ENCODE data around the gene WBP4. TPM values are rescaled to one million over a fixed set of nuclear protein-coding genes. Genes with fewer than 3 reads are reported as not detected.
"Not testable (repeated sequence)": the region's sequence is repeated elsewhere in the genome, so short reads cannot be mapped to it uniquely, and the experiment has no call there.

Gene WBP4
- total RNA-seq, 1 experiment from 2014 or later = 16.0 TPM

DNA sequence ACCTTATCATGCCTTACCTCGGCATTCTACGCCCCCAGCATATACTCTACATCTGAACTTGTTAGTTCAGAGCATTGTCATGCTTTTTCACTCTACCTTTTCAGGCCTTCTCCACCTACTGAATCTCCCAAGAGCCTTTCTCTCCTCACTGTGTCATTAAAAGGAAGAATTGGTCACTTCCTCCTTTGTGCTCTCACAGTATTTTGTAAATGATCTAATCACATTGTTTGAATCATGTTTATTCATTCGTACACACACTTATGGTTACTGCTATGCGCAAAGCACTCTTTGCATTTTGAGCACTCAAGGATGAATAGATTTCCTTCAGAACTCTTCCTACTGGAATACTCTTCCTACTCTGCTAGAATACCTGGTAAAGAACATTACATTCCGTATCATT, 26.4 kb upstream of the WBP4 start:
- no peak overlapping the region for H3K4me3 Mint-ChIP-seq (ENCODE audit: unreplicated experiment)
- H3K27me3 Mint-ChIP-seq (ENCODE audit: insufficient read depth, unreplicated experiment) = no peaks in the 10 kb centered on the region
- no peak overlapping the region for H3K27ac Mint-ChIP-seq (ENCODE audit: low read depth, unreplicated experiment)
- POLR2A ChIA-PET = no interaction called here
- no peaks in the 10 kb centered on the region for H3K9me3 Mint-ChIP-seq (ENCODE audit: unreplicated experiment)
- DNase-seq (ENCODE audit: unreplicated experiment) = no peak
- no TSS peak for BruUV-seq (replicated peaks)
- CTCF ChIA-PET = no interaction called here
- H3K4me1 Mint-ChIP-seq (ENCODE audit: insufficient read depth, unreplicated experiment) = peaks cover 5% of the 10 kb centered on the region
- intact Hi-C loops (cut with micrococcal nuclease) = no loop called here
- TF ChIP-seq, protein P1, sequence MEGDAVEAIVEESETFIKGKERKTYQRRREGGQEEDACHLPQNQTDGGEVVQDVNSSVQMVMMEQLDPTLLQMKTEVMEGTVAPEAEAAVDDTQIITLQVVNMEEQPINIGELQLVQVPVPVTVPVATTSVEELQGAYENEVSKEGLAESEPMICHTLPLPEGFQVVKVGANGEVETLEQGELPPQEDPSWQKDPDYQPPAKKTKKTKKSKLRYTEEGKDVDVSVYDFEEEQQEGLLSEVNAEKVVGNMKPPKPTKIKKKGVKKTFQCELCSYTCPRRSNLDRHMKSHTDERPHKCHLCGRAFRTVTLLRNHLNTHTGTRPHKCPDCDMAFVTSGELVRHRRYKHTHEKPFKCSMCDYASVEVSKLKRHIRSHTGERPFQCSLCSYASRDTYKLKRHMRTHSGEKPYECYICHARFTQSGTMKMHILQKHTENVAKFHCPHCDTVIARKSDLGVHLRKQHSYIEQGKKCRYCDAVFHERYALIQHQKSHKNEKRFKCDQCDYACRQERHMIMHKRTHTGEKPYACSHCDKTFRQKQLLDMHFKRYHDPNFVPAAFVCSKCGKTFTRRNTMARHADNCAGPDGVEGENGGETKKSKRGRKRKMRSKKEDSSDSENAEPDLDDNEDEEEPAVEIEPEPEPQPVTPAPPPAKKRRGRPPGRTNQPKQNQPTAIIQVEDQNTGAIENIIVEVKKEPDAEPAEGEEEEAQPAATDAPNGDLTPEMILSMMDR (IDR thresholded peaks at IDR 0.05; ENCODE audit: unreplicated experiment) = no peak
- peaks cover 6% of the 10 kb centered on the region for H3K36me3 Mint-ChIP-seq (ENCODE audit: insufficient read depth, unreplicated experiment)

DNA sequence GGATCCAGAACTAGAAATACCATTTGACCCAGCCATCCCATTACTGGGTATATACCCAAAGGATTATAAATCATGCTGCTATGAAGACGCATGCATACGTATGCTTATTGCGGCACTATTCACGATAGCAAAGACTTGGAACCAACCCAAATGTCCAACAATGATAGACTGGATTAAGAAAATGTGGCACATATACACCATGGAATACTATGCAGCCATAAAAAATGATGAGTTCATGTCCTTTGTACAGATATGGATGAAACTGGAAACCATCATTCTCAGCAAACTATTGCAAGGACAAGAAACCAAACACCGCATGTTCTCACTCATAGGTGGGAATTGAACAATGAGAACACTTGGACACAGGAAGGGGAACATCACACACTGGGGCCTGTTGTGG, 24.8 kb upstream of the WBP4 start:
- H3K36me3 Mint-ChIP-seq (ENCODE audit: insufficient read depth, unreplicated experiment); H3K4me3 Mint-ChIP-seq (ENCODE audit: unreplicated experiment); H3K9me3 Mint-ChIP-seq (ENCODE audit: unreplicated experiment); CTCF ChIA-PET; DNase-seq (ENCODE audit: unreplicated experiment); POLR2A ChIA-PET; H3K27ac Mint-ChIP-seq (ENCODE audit: low read depth, unreplicated experiment); intact Hi-C loops (cut with micrococcal nuclease); BruUV-seq (replicated peaks); H3K27me3 Mint-ChIP-seq (ENCODE audit: insufficient read depth, unreplicated experiment): not testable (repeated sequence)
- H3K4me1 Mint-ChIP-seq (ENCODE audit: insufficient read depth, unreplicated experiment) = peaks cover 11% of the 10 kb centered on the region

DNA sequence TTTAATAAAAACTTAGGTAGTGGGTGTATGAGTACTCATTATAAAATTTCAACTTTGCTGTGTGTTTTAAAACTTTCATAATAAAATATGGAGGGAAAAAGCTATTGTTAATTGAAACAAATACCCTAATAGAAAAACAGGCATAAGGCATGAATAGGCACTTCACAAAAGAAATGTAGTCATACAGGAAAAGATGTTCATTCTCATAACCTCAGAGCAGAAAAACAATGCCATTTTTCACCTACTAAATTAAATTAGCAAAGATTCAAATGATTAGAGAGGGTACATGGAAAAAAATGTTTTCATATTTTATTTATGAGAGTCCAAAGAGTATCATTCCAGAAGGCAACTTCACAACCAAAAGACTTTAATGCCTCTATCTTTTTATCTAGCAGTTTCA, 21.6 kb upstream of the WBP4 start:
- Mint-ChIP-seq H3K27me3 (ENCODE audit: insufficient read depth, unreplicated experiment) (no peaks in the 10 kb centered on the region), H3K4me1 (ENCODE audit: insufficient read depth, unreplicated experiment) (peaks cover 10% of the 10 kb centered on the region), H3K4me3 (ENCODE audit: unreplicated experiment) (no peak overlapping the region), H3K36me3 (ENCODE audit: insufficient read depth, unreplicated experiment) (peaks cover 4% of the 10 kb centered on the region), H3K9me3 (ENCODE audit: unreplicated experiment) (no peaks in the 10 kb centered on the region), H3K27ac (ENCODE audit: low read depth, unreplicated experiment) (no peak overlapping the region)
- BruUV-seq (replicated peaks) = no TSS peak
- no peak for DNase-seq (ENCODE audit: unreplicated experiment)
- CTCF ChIA-PET = interaction anchor here (0.6 kb wide), 1 partner anchor 1002 kb away, joined by 3 read pairs; no protein-coding TSS in a partner anchor
- TF ChIP-seq, protein P1 (IDR thresholded peaks at IDR 0.05; ENCODE audit: unreplicated experiment) = no peak
- POLR2A ChIA-PET = interaction anchor here (0.8 kb wide), 1 partner anchor 20 kb away, joined by 3 read pairs; the partner anchor contains the start of gene ELF1
- intact Hi-C loops (cut with micrococcal nuclease) = no loop called here

DNA sequence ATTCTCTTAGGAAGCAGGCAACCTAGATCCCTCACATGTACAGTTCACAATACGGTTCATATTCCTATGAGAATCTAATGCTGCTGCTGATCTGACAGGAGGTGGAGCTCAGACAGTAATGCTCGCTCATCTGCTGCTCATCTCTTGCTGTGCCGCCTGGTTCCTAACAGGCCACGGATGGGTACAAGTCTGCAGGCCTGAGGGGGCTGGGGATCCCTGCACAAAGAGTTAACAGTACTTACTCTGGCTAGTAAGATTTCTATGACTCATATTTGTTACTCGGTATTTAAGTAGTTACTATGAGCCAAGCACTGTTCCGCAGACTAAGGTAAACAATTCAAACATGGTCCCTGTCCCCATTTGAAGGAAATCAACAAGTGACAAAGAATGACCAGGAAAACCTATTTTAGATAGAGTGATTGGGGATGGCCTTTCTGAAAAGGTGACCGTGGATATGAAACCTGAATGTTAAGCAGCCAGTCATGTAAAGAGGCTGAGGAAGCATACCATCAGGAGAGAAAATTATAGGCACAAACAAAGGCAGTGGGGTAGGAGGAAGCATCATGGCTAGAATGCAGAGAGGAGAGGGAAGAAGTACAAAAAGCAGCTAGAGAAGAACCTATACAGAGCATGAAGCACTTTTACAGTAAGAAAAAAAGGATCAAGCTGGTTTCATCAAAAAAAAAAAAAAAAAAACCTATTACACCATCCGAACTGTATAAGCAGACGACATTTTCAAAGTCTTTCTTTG, 20.6 kb upstream of the WBP4 start:
- ChIA-PET CTCF (interaction anchor here (1.0 kb wide), 1 partner anchor 14 kb away, joined by 5 read pairs; no protein-coding TSS in a partner anchor), POLR2A (interaction anchor here (1.0 kb wide), 1 partner anchor 19 kb away, joined by 3 read pairs; no protein-coding TSS in a partner anchor)
- Mint-ChIP-seq H3K4me3 (ENCODE audit: unreplicated experiment) (no peak overlapping the region), H3K27ac (ENCODE audit: low read depth, unreplicated experiment) (no peak overlapping the region), H3K36me3 (ENCODE audit: insufficient read depth, unreplicated experiment) (peaks cover 8% of the 10 kb centered on the region), H3K4me1 (ENCODE audit: insufficient read depth, unreplicated experiment) (peaks cover 6% of the 10 kb centered on the region), H3K9me3 (ENCODE audit: unreplicated experiment) (no peaks in the 10 kb centered on the region), H3K27me3 (ENCODE audit: insufficient read depth, unreplicated experiment) (no peaks in the 10 kb centered on the region)
- DNase-seq (ENCODE audit: unreplicated experiment) = no peak
- BruUV-seq (replicated peaks) = no TSS peak
- TF ChIP-seq, protein P1 (IDR thresholded peaks at IDR 0.05; ENCODE audit: unreplicated experiment) = no peak
- intact Hi-C loops (cut with micrococcal nuclease) = no loop called here

DNA sequence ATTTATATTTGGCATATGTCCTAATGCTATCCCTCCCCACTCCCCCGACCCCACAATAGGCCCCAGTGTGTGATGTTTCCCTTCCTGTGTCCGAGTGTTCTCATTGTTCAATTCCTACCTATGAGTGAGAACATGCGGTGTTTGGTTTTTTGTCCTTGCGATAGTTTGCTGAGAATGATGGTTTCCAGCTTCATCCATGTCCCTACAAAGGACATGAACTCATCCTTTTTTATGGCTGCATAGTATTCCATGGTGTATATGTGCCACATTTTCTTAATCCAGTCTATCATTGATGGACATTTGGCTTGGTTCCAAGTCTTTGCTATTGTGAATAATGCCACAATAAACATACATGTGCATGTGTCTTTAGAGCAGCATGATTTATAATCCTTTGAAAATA, 18.9 kb upstream of the WBP4 start:
- POLR2A ChIA-PET; H3K4me3 Mint-ChIP-seq (ENCODE audit: unreplicated experiment); H3K27ac Mint-ChIP-seq (ENCODE audit: low read depth, unreplicated experiment); H3K9me3 Mint-ChIP-seq (ENCODE audit: unreplicated experiment); intact Hi-C loops (cut with micrococcal nuclease); DNase-seq (ENCODE audit: unreplicated experiment); BruUV-seq (replicated peaks); H3K4me1 Mint-ChIP-seq (ENCODE audit: insufficient read depth, unreplicated experiment); H3K27me3 Mint-ChIP-seq (ENCODE audit: insufficient read depth, unreplicated experiment); H3K36me3 Mint-ChIP-seq (ENCODE audit: insufficient read depth, unreplicated experiment): not testable (repeated sequence)
- CTCF ChIA-PET = interaction anchor here (1.0 kb wide), 1 partner anchor 9 kb away, joined by 3 read pairs; no protein-coding TSS in a partner anchor

Data from MCF 10A (cell line).